Stimulated activated CD8-positive, alpha-beta memory T cell treated with anti-CD3 and anti-CD28 coated beads, Interleukin-4, amount 100 ng/mL, for 24 hours (primary cell): ENCODE results near the gene P3H4.
A peak's percentile ranks its signal among the peaks of the same experiment; 100 is the strongest.
"Not testable (repeated sequence)": the region's sequence is repeated elsewhere in the genome, so short reads cannot be mapped to it uniquely, and the experiment has no call there.

Source experiments
- DNase-seq: peaks from one replicate; pipeline ENCODE4 v3.0.0-alpha.2; 2020; ENCODE audit warnings: low read depth

P3H4 gene, protein sequence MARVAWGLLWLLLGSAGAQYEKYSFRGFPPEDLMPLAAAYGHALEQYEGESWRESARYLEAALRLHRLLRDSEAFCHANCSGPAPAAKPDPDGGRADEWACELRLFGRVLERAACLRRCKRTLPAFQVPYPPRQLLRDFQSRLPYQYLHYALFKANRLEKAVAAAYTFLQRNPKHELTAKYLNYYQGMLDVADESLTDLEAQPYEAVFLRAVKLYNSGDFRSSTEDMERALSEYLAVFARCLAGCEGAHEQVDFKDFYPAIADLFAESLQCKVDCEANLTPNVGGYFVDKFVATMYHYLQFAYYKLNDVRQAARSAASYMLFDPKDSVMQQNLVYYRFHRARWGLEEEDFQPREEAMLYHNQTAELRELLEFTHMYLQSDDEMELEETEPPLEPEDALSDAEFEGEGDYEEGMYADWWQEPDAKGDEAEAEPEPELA

DNA sequence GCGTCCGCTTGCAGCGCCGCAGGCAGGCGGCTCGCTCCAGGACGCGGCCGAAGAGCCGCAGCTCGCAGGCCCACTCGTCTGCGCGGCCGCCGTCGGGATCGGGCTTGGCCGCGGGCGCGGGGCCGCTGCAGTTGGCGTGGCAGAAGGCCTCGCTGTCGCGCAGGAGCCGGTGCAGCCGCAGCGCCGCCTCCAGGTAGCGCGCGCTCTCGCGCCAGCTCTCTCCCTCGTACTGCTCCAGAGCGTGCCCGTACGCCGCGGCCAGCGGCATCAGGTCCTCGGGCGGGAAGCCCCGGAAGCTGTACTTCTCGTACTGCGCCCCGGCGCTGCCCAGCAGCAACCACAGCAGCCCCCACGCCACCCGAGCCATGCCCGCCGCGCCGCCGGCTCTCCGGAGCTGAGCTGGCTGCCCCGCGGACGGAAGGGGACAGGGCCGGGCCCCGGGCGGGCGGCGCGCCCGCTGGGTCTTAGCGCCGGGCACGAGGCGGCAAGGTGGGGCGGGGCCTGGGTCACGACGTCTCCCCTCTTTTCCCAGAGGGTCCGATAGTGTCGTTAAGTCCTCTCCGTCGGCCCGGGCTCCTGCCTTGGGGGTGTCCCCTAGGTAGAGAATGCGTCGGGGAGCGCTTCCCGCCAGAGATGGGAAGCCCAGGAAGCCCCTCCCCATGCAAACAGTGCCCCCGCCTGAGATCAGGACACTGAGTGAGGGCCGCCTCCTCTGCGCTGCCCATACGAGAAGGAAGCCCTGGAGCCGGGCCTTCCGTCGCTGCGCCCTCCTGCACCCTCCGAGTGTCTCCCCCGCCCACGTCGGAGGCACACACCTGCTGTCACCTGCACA, at the start of gene P3H4:
P3H4 (minus strand) TSS at position 401 of the 832 bp plus-strand sequence; CDS start at position 367, 34 bp downstream.
- DNase-seq, result peak; percentile 52

DNA sequence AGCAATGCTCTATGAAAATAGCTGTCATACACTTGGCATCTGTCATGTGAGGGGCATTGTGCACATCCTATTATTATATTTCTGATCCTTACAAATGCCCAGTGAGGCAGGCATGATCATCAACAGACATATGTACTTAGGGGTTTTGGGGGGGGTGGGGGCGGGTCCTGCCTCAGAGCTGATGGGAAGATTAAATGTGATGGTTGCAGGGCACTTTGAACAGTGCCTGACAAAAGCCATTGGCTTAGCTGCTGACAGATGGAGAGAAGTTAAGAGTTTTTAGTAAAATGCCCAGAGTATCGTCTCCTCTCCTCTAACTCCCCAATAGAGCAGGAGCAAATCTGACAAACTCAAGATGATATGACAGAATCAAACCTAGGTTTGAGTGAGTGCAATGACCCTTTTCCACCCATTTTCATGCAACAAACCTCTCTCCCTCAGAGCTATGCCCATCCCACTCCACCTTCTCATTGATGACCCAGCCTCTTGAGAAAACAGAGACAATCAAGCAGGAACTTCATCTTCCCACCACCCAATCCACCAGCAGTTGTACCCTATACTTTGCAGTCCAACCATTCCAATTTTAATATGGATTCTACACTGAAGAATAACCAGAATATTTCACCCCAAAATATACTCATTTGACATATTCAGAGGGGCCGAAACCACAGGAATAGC, 48.6 kb upstream of the P3H4 start:
- no peak for DNase-seq

DNA sequence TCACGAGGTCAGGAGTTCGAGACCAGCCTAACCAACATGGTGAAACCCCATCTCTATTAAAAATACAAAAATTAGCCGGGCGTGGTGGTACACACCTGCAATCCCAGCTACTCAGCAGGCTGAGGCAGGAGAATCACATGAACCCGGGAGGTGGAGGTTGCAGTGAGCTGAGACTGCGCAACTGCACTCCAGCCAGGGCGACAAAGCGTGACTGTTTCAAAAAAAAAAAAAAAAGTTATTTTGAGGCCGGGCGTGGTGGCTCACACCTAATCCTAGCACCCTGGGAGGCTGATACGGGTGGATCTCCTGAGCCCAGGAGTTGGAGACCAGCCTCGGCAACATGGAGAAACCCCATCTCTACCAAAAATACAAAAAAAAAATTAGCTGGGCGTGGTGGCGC, 39.6 kb upstream of the P3H4 start:
- not testable (repeated sequence) for DNase-seq

DNA sequence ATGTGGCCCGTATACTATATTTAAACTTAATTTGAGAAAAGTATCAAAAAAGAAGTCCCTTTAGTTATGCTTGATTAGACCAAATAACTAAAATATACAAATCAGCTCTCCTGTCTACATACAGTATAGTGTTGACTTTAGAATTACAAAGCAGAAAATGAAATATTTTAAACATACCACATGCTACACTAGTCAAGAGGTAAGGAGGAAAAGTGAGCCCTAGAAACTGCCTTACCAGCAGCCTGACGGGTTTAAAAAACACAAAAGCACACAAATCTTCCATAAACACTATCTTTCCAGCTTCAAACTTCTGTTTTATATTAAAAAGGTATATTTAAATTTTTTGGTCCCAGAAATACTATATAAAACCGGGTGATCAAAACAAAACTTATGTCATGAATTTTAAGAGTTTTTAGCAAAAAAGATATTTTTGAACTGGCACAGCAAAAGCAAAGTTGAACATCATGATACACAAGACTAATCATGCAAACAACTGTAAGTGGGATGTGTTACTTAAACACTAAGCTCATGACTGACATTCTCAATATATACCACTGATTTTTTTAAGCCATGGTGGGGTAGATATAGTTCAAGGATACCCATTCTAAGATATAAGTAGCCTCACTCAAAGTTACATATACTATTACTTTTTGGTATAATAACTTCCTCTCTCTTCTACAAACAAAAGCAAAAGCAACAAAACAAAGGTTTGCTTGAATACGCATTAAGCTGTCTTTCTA, 37.7 kb upstream of the P3H4 start:
- DNase-seq, result no peak

GRCh38 chr17:41848788-41849187, 37.0 kb upstream of the P3H4 start:
- no peak for DNase-seq

- DNase-seq, result no peak
Measured at GRCh38 chr17:41844971-41845370, 33.2 kb upstream of the P3H4 start.

- DNase-seq, result not testable (repeated sequence)
Measured at GRCh38 chr17:41840781-41841180, 29.0 kb upstream of the P3H4 start.

GRCh38 chr17:41839448-41839847, 27.7 kb upstream of the P3H4 start:
- not testable (repeated sequence) for DNase-seq

DNA sequence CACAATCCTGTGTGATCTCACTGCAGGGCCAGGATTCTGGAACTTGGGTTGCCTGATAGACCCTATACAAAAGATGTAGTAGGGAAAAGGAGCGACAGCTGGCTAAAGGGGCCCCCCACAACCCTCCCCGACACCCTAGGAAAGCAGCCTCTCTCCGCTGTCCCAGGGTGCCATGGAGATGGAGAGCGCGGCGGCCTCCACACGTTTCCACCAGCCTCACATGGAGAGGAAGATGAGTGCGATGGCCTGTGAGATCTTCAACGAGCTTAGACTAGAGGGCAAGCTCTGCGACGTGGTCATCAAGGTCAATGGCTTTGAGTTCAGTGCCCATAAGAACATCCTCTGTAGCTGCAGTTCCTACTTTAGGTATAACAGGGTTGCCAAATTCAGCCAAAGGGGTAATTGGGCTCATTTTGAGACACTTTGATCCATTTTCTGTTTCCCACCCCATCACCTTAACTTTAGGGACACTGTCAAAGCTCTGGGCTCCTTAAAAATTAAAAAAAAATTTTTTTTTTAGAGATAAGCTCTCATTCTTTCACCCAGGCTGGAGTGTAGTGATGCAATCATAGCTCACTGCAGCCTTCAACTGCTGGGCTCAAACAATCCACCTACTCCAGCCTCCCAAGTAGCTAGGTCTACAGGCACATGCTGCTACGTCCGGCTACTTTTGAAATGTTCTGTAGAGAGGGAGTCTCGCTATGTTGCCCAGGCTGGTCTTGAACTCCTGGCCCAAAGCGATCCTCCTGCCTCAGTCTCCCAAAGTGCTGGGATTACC, 26.2 kb upstream of the P3H4 start, which contains the start of gene KLHL10:
KLHL10 (plus strand) TSS at position 65 of the 778 bp plus-strand sequence; CDS start at position 173, 108 bp downstream.
- no peak for DNase-seq

- DNase-seq, result no peak
Measured at GRCh38 chr17:41836550-41837196, 24.9 kb upstream of the P3H4 start.

DNA sequence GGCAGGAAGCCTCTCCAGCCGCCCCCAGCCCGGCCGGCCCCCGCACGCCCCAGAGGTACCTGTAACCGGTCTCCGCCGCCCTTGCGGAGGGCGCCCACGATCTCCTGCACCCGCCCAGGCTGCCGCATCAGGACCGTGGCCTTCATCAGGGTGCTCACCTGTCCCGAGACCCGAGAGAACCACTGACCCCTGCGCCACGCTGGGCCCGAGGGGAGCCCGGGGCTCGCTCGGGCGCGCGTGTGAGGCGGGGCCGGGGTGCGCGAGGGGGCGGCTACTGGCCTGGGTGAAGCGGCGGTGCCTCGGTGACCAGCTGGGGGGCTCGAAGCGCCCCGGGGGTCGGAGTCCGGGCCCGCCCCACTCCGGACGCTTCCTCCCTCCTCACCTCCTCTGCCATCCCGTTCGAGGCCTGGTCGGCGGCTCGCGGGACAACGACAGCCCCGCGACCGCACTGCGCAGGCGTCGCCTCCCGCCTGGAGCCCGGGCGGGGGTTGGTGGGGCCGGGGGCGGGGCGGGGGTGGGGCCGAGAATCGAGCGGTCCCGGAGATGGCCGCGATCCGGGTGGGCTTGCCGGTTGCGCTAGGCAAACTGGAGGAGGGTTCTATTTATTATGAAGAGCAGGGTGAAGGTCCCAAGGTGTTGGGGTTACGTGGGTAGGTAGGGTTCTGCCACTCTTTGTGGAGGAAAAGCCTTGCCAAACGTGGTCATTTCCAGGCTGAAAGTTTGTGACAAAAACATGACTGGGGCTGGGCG, 24.2 kb upstream of the P3H4 start, which contains the start of gene NT5C3B:
NT5C3B (minus strand) TSS at position 433 of the 750 bp plus-strand sequence; CDS start at position 394, 39 bp downstream.
- peak; percentile 40 for DNase-seq

GRCh38 chr17:41835214-41835799, 23.6 kb upstream of the P3H4 start:
- DNase-seq, result no peak

GRCh38 chr17:41829961-41830360, 18.2 kb upstream of the P3H4 start:
- DNase-seq, result not testable (repeated sequence)

GRCh38 chr17:41825175-41825845, 13.6 kb upstream of the P3H4 start:
- DNase-seq, result no peak

DNA sequence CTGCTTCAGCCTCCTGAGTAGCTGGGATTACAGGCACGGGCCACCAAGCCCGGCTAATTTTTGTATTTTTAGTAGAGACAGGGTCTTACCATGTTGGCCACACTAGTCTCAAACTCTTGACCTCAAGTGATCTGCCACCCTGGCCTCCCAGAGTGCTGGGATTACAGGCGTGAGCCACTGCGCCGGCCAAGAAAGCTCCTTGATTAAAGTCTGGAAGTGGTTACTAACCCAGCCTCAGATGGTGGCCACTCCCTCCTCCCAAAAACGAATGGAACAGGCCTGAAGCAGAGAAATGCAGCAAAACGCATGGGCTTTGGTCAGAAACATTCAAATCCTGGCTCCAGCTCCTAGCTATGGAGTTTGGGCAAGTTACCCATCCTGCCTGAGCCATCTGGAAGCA, 12.3 kb upstream of the P3H4 start:
- no peak for DNase-seq

DNA sequence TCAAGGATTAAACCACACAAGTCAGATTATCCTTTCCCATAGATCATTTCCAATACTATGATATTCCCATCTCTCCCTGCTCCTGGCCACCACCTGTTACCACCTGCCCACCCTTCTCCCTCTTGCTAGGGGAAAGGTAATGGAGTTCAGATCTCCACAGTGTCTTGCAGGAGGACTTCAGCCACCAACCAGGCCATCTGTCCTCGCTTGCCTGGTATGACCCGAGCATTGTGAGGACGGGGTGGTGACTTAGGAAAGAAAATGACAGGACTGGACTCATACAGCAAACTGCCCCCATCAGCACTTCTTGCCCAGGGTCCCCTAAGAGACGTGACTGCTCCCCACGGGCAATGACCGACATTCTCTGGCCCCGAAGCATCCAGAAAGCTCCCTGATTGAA, 11.8 kb upstream of the P3H4 start:
- no peak for DNase-seq

DNA sequence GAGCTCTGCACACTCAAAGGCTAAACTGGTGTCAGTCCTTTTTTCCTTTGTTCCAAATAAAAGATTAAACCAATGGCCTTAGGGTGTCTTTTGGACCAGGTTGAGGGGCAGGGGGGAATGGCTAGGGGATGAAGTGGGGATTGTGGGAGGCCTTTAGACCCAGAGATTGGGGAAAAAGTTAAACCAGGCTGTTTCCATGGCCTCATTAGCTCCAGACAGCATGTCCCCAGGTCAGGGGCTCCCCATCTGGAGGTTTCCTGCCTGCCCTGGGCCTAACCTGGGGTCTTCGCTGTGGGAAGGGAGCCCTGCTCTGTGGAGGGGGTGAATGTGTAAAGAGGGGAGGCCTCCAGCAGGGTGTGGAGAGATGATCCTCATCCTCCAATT, 11.4 kb upstream of the P3H4 start:
- no peak for DNase-seq
